Right renal pelvis (tissue), 4 donors: ENCODE results near the gene WFDC1. TPM values are rescaled to one million over a fixed set of nuclear protein-coding genes. Genes with fewer than 3 reads are reported as not detected.
A peak's percentile ranks its signal among the peaks of the same experiment; 100 is the strongest.

Source experiments
- DNase-seq, 4 donors: peaks; one replicate each; pipeline ENCODE4 v3.0.0-alpha.2; 2013; ENCODE audit warnings: low read depth in 4 of 4, low spot score in 3 of 4, missing footprints in 1 of 4
- polyA plus RNA-seq, 4 donors: library from polyadenylated mRNA; unstranded; fragments of 120-200 nt; gene quantifications; one replicate each; pipeline ENCODE4 v1.2.1, GENCODE V29; 2013; ENCODE audit not compliant: insufficient read length in 4 of 4

Gene WFDC1
- polyA plus RNA-seq, 4 donors, result 2.8 to 5.0 (median 3.8) TPM

DNA sequence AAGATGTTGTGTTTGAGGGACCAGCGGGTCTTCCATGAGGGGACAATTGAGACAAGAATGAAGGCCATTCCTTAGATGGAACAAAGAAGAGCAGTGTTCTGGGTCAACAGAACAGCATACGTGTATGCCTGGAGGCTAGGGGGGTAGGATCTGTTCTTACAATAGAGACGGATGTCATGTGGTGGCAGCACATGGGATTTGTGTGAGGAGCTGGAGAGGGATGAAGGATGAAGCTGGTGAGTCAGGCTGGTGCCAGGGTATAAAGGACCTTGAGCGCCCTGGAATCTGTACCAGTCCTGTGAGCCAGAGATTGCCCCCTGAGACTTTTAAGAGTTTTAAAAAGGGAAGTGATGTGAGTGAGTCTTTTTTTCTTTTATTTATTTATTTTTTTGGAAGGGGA is 22.8 kb upstream of the WFDC1 start:
- DNase-seq, result no peak

DNA sequence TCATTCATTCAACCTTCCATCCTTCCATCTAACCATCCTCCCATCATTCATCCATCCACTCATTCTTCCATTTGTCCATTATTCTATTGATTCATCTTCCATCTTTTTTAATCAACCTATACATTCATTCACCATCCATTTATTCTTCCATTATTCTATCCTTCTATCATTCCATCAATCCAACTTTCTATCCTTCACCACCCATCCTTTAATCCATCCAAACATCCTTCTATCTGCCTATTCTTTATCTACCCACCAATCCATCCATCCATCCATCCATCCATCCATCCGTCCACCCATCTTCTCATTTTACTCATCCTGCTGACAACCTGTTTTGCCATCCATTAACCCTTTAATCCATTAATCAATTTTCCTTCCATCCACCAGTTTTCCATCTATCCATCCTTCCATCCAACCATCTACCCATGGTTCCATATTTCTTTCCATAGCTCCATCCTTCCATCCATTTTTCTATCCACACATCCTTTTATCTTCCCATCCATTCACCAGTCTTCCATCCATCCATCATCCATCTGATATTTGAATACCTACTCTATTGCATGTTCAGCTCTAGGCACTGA is 21.8 kb upstream of the WFDC1 start:
- DNase-seq, result no peak

GRCh38 chr16:84274515-84274914 is 20.2 kb upstream of the WFDC1 start:
- no peak for DNase-seq

DNA sequence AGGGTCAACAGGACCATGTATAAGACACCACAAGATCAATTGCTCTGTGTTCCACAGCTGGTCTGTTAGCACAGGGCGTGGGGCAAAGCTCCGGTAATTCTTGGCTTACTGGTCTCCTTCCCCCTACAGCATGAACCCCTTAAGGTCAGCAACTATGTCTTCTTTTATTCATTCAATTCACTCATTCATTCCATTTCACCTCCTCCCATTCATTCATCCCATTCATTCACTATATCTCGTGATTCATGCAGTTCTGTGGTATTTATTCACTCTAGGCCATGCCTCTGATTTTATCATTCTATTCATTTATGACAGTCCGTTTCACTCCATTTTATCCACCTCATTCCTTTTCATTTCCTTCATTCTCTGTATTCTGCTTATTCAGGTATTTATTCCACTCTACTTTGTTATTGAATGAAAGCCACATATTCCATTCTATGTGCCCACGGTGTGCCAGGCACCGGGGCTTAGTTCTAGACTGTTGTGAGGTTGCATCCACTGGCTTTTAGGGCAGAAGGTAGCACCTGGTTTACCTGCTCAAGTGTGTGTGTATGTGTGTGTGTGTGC is 19.0 kb upstream of the WFDC1 start:
- no peak for DNase-seq

GRCh38 chr16:84277244-84277823 is 17.3 kb upstream of the WFDC1 start:
- peak in 2 of 4 donors; percentile 52 to 53 for DNase-seq

DNA sequence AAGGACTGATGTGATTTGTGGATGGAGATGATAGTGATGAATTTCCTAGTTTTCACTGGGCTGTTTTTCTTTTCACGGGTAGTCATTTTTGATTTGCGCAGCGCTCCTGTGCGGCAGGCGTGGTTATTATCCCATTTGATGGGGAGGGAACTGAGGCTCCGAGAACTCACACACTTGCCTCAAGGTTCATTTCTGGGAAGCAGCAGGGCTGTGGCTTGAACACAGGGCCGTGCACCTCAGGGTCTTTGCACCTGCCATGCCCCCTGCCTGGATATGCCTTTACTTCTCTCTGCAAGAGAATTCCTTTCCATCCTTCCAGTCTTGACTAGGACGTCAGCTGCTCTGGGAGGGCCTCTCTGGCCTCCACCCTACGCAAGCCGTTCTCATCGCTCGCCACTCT is 16.3 kb upstream of the WFDC1 start:
- DNase-seq, result no peak

DNA sequence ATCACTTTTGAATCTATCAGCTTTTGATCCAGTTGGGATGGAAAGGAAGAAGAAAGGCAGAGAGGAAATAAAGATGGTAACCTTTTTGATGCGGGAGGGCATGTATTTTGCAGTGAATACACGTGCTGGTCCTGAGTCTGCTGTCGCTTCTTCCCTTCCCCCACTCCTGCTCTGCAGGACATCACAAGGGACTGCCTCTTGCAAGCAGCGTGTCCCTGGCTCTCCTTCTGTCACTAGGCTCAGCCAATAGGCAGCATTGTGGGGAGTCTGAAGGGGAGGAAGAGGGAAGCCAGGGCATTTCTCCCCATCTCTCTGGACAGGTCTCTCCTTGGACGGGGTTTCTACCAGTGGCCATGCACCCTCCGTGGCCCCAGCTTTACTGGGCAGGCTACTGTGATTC is 15.7 kb upstream of the WFDC1 start:
- no peak for DNase-seq

- no peak for DNase-seq
Observed at GRCh38 chr16:84279881-84280280, 14.8 kb upstream of the WFDC1 start.

GRCh38 chr16:84281074-84281473 is 13.6 kb upstream of the WFDC1 start:
- DNase-seq, result no peak

DNA sequence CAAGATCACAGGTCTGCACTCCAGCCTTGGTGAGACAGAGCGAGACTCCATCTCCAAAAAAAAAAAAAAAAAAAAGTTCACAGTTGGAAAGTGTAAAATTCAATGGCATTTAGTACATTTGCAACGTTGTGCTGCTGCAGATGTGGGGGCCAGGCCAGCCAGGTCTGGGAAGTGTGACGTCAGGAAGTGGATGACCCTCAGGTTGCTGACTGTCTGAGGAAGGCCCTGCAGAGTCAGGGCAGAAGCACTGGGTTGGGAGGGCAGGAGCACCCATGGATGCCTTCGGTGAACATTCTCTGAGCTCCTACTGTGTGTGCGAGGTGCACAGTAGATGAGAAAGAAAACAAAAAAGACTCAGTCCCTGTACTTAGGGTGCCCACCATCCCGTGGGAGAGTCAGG is 12.1 kb upstream of the WFDC1 start:
- no peak for DNase-seq

GRCh38 chr16:84283314-84284153 is 11.1 kb upstream of the WFDC1 start:
- no peak for DNase-seq

DNA sequence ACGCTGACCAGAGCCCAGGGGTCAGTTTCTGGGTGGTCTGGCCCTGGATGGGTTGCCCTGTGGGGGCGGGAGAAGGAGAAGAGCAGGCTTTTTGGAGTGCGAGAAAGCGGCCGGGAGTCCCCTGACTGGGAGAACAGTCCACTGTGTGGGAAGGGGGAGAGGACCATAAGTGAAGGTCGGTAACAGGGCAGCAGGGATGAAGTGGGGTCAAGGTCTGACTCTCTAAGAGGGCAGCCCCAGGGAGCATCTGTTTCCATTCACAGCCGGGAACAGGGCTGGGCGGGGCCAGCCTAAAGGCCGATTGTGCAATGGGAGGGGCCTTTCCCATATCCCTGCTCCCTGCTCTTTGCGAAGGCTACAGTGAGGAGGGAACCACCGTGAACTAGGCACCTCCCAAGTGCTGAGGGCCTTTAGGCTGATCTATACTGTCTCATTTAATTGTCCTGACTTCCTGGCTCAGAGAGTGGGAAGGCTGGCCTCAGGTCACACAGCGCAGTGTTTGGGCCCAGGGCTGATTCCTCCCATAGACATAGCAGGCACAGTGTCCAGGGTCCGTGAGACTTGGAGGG is 10.4 kb upstream of the WFDC1 start:
- no peak for DNase-seq

- no peak for DNase-seq
Observed at GRCh38 chr16:84286578-84287240, 8.0 kb upstream of the WFDC1 start.

DNA sequence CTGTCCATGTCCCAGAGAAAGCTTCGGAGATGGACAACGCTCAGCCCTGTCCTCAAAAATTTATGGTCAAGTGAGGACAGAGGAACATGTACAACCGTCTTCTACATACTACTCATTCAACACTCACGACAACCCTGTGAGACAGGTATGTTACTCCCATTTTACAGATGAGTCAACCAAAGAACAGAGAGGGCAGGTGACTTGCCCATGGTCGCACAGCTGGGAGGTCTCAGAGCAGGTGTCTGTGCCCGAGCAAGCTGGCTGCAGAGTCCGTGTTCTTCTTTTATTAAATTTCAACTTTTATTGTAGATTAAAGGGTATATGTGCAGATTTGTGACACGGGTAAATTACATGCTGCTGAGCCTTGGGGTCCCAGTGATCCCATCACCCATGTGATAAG is 5.8 kb upstream of the WFDC1 start:
- no peak for DNase-seq

DNA sequence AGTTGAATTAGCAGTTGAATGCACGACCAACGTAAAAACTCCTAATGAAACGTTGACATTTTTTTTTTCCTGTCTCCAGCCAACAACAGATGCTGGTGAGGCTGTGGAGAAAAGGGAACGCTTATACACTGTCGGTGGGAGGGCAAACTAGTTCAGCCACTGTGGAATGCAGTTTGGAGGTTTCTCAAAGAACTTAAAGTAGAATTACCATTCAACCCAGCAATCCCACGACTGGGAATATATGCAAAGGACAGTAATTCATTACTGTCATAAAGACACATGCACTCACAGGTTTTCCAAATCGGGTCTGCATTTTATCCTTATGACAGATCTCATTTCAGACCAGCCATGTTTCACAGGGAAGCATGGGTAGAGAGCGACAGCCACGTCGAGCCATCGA is 3.5 kb upstream of the WFDC1 start:
- DNase-seq, result no peak

GRCh38 chr16:84292011-84292410 is 2.7 kb upstream of the WFDC1 start:
- DNase-seq, result no peak

- DNase-seq, result no peak
Observed at GRCh38 chr16:84293406-84293805, 1.3 kb upstream of the WFDC1 start.

- no peak for DNase-seq
Observed at GRCh38 chr16:84294117-84294516, 561 bp upstream of the WFDC1 start.

GRCh38 chr16:84295203-84295860 is 654 bp downstream of the WFDC1 start:
- DNase-seq, result no peak

GRCh38 chr16:84298376-84298899 is 3.8 kb downstream of the WFDC1 start:
- DNase-seq, result no peak
